ENCODE data around the gene PTTG1.

PTTG1 gene

GRCh38 chr5:160421625-160422258 lies at the start of gene PTTG1:
TSS of gene PTTG1 (plus strand) at chr5:160421855. CDS start at chr5:160422313, 458 bp downstream.
- peak; percentile 93 for DNase-seq

- no peak for DNase-seq
Measured at GRCh38 chr5:160375166-160375565, 46.5 kb upstream of the PTTG1 start.

- DNase-seq, result no peak
Measured at GRCh38 chr5:160375701-160376100, 46.0 kb upstream of the PTTG1 start.

GRCh38 chr5:160376416-160376815 lies 45.2 kb upstream of the PTTG1 start:
- no peak for DNase-seq

GRCh38 chr5:160377651-160378050 lies 44.0 kb upstream of the PTTG1 start:
- no peak for DNase-seq

- no peak for DNase-seq
Measured at GRCh38 chr5:160378330-160378729, 43.3 kb upstream of the PTTG1 start.

- DNase-seq, result no peak
Measured at GRCh38 chr5:160379511-160379910, 42.1 kb upstream of the PTTG1 start.

- DNase-seq, result no peak
Measured at GRCh38 chr5:160380041-160380440, 41.6 kb upstream of the PTTG1 start.

GRCh38 chr5:160382346-160382745 lies 39.3 kb upstream of the PTTG1 start:
- no peak for DNase-seq

- DNase-seq, result no peak
Measured at GRCh38 chr5:160384681-160385080, 37.0 kb upstream of the PTTG1 start.

- no peak for DNase-seq
Measured at GRCh38 chr5:160385496-160385895, 36.2 kb upstream of the PTTG1 start.

- no peak for DNase-seq
Measured at GRCh38 chr5:160387445-160387844, 34.2 kb upstream of the PTTG1 start.

- no peak for DNase-seq
Measured at GRCh38 chr5:160390787-160391696, 30.6 kb upstream of the PTTG1 start.

GRCh38 chr5:160395111-160395510 lies 26.5 kb upstream of the PTTG1 start:
- no peak for DNase-seq

GRCh38 chr5:160397492-160397891 lies 24.2 kb upstream of the PTTG1 start:
- no peak for DNase-seq

- DNase-seq, result no peak
Measured at GRCh38 chr5:160398806-160399205, 22.8 kb upstream of the PTTG1 start.

GRCh38 chr5:160399402-160400353 lies 22.0 kb upstream of the PTTG1 start, which contains the start of gene FAM200C:
TSS of gene FAM200C (minus strand) at chr5:160400054. CDS start at chr5:160395490, 4,564 bp downstream.
- peak; percentile 89 for DNase-seq

GRCh38 chr5:160418561-160419457 lies 2.8 kb upstream of the PTTG1 start, which contains the start of gene SLU7:
TSS of gene SLU7 (minus strand) at chr5:160419081. CDS start at chr5:160415294, 3,787 bp downstream.
- DNase-seq, result peak; percentile 90

- DNase-seq, result no peak
Measured at GRCh38 chr5:160419458-160420330, 2.0 kb upstream of the PTTG1 start.

GRCh38 chr5:160420331-160420610 lies 1.4 kb upstream of the PTTG1 start:
- no peak for DNase-seq

- no peak for DNase-seq
Measured at GRCh38 chr5:160423099-160423498, 1.4 kb downstream of the PTTG1 start.
